GM18907 (cell line): ENCODE data around the gene PRPF19.

ENCODE experiments used
- ATAC-seq: cut with Tn5 transposase; IDR thresholded peaks from one replicate; pipeline ENCODE4 v1.9.1; 2021; ENCODE audit warnings: mild to moderate bottlenecking, moderate library complexity; ENCODE audit not compliant: unreplicated experiment

The PRPF19 gene

DNA sequence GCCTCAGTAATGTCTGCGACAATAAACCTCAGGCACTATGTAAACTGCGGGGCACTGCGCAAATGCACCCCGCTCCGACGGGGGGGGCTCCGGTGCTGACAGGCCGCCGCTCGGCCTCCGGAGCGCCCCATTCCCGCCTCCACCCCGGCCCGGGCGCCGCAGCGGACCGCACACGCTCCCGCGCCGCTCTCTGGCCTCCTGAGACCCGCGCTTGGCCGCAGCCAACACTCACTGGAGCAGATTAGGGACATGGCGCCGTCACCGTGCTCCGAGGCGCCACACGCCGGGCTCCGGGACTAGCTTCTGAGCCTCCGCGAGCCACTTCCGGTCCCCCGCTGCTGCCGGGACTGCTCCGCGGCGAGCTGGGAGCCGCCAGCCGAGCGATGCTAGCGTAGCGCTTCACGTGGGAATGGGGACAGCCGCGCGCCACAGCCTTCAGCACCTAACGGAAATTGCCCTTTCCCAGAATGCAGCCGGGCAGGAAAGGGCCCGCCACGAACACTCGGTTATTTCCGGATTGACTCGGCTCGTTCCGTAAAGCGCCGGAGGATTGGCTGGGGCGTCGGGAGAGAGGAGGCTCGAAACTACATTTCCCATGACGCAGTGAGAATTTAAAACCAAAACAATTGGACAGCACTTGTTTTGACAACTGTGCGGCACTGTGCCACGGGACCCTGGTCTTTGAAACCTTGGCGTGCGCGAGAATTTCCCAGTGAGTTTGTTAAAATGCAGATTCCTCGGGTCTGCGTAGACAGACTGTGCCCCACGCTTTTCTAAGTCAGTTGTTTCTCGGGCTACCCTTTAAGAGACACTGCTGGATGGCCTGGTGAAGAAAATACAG is at the start of gene PRPF19:
TSS of gene PRPF19 (minus strand) at position 454 of the 841 bp plus-strand sequence. CDS start at position 251, 203 bp downstream.
- peak; percentile 79 for ATAC-seq

- no peak for ATAC-seq
These were observed 49.2 kb upstream of the PRPF19 start for GRCh38 chr11:60955571-60955970.

DNA sequence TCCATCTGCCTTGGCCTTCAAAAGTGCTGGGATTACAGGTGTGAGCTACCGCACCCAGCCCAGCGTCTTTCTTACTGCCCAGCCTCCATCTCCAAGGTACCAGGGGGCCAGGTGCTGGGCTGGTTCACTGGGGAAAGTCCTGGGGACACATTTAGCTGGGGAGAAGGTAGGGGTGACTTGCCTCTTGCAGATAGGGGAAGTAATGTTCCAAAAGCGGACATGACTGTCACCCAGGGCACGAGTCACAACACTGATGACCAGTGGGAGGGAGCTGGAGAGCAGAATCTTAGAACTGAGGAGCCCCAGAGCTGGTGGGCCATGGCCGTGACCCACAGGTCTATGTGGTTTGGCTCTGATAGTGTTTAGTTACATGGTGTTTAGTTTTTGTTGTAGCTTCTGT is 48.0 kb upstream of the PRPF19 start:
- no peak for ATAC-seq

DNA sequence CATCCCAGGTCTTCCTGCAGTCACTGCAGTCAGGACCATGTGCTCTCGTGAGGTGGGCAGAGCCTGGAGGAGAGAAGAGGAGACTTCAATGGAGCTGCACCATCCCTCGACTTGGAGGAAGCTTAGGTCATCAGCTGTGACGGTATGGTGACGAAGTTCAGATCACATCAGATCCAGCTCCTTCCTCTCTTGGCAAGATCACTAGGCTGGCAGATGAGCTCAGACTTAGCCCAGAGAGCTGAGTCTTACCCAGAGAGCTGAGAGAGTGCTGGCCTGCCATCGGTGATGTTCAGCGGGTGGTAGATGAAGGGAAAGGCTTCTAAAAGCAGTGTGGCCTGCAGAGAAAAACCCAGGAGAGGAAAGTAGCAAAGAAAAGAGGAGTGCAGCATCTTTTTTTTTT is 47.4 kb upstream of the PRPF19 start:
- ATAC-seq: no peak

DNA sequence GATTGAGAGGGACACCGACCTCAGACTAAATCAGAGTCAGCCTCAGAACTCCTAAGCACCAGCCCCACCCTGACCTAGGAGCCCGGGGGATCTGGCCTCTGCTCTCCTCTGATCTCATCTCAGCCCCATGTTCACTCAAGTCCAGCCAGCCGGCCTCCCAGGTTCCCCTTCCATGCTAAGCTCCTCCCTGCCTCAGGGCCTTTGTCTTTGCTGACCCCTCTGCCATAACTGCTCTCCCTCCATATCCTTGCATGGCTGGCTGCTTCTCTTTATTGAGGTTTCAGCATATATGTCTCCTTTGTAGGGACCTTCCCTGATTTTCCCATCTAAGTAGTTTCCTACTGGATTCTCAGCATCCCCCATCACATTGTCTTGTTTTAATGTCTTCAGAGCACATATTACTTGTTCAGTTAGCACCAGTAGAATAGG is 46.4 kb upstream of the PRPF19 start:
- ATAC-seq: no peak

DNA sequence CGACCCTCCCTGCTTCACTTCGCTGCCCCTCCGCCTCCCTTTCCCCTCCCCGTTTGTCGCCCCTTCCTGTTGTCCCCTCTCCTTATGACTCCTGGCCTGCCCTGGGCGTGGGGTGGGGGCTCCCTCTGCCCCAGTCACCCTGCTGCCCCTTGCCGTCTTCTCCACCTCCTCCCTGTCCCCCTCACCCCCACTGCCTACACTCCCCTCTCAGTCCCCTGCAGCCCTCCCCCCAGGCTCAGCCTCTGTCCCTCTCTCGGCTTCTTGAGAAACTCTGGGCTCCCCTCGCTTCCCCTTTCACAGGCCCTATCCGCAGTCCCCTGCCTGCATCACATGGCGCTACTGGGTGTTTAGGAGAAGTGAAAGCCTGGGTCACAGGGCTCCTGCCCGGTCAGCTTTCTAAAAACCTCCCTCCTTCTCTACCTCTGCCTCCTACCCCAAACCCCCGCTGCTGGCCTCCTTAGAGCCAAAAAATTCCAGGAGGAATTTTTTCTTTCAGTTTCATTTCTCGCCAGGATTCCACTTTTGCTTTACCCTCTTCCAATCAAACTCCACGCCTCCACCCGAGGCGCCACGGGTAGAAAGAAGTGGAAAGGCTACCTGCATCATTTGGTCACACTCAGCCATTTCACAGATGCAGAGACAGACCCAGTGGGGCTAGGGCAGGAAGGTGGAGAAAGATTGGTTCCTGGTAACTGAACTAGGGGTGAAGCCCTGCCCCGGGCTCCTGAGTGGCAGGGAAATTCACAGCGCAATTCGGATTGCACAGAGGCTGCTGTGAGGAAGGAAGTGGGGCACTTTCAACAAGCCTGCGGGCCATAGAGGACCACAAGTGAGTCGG is 45.7 kb upstream of the PRPF19 start, which contains the start of gene SLC15A3:
TSS of gene SLC15A3 (minus strand) at position 273 of the 838 bp plus-strand sequence. CDS start 625 bp downstream, outside the sequence.
- peak; percentile 68 for ATAC-seq

- no peak for ATAC-seq
These were observed 45.2 kb upstream of the PRPF19 start for GRCh38 chr11:60951606-60951903.

GRCh38 chr11:60950933-60951605 is 44.7 kb upstream of the PRPF19 start:
- ATAC-seq: no peak

DNA sequence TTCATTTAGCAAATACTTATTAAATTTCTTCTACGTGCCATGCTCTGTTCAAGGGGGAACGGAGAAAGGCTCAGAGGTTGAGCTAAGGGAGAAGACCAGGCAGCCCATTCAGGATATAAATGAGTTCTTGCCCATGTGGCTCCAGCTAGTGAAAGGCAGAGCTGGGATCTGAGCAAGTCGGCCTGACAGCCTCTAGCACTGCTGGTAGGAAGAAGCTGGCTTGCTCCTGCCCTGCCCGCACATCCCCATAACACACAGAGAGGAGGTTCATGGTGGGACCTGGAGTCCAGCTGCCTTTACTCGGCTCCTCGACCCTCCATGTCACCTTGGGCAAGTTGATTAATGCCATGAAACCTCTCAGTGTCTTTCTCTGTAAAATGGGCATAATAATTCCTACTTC is 43.6 kb upstream of the PRPF19 start:
- no peak for ATAC-seq

- ATAC-seq: no peak
These were observed 41.9 kb upstream of the PRPF19 start for GRCh38 chr11:60948250-60948649.

DNA sequence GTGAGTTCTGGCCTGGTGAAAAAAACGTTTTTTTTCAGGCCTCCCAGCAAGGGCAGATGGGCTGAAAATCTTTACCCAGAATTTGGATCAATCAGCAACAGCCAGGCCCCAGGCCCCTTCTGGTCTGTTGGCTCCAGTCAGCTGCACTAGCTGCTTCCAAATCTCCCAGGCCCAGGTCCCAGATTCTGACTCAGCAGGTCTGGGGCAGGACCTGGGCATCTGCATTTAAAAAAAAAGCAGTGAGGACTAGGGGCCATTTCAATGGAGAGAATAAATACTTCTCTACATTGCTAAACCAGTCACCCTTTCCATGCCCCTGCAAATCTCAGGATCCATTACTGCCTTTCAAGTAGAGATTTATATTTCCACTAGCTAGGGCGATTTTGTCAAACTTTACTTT is 41.3 kb upstream of the PRPF19 start:
- no peak for ATAC-seq

DNA sequence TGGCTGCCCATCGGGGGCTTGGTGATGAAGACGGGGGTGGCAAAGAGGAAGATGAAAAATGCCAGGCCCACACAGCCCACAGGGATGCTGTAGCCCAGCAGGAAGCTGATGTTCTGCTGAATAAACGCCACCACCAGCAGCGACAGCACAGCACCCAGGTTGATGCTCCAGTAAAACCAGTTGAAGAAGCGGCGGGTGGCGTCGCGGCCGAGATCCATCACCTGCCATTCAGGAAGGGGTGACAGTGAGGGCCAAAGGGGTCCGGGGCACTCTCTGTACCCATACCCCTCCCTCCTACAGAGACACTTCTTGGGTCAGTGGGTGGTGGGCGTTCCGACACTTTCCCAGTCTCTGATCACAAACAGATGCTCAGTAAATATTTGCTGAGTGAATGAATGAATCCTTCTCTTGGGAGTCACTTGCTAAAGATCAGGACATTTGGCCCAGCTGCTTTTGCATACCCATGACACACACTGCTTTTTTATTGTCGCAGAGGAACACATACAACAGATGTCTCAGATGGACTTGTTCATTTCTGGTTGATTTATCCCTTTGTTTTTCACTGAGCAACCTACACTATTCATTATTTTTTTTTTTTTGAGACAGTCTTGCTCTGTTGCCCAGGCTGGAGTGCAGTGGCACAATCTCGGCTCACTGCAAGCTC is 40.3 kb upstream of the PRPF19 start:
- no peak for ATAC-seq

DNA sequence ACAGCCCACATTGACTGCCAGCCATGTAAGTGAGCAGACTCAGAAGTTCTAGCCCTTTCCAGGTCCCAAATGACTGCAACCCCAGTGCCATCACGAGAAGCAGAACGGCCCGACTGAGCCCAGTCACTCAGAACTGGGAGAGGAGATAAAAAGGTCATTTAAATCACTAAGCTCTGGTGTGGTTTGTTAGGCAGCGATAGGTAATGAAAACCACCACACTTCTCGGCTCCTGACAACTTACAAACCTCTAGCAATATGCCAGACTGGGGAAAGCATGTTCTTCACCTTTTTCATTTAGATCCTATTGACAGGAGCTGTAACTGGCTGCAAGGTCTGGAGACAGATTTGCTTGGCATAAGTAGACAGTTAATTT is 38.9 kb upstream of the PRPF19 start:
- no peak for ATAC-seq

DNA sequence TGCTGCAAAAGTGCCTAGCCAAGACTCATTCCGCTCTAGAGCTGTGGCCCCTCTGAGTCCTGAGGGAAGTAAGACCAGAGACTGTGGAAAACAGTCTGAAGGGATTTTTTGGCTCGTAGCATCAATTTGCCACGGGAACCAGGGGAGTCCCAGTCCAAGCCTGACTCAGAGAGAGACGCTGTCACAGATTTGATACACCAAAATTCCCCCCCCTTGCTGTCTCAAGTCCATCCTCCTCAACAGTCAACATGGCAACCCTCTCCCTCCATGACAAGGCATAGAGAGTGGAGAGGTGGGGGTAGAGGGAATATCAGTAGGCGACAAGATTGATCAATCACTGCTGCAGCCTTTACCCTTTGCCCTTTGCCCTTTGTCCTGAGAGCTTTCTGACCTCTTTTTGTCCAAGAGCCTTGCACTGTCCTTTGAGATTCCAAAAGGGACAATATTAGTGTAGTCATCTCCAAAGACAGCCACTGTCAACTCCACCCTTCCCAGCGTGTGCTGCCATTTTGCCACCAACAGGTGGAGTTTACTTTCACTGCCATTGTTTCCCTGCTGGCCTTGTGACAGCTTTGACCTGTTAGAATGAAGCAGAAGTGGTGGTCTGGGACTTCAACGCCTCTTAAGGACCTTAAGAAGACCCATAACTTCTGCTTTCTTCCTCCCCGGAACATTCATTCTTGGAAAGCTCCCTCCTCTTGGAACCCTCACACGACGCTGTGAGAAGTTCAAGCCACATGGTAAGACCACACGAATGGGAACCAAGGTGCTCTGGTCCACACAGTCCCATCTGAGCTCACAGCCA is 38.3 kb upstream of the PRPF19 start:
- no peak for ATAC-seq

GRCh38 chr11:60942970-60943565 is 36.7 kb upstream of the PRPF19 start:
- ATAC-seq: no peak

DNA sequence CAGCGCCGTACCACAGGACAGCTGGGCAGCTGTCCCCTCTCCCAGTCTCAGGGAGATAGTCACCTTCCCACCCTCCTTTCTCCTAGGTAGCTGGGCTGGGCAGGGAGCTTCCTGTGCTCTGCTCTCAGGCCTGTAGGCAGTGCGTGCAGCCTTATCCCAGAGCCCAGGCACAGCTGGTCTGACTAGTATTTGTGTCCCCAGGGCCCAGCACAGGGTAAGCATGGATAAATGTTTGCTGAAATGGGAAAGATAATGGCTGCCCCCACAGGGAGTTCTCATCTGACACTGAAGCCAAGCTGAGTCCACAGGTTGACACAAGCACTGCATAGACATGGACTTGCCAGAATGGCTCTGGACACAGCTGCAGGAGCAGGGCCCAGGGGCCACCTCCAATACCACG is 35.8 kb upstream of the PRPF19 start:
- no peak for ATAC-seq

- ATAC-seq: no peak
These were observed 35.2 kb upstream of the PRPF19 start for GRCh38 chr11:60941371-60942119.

- ATAC-seq: no peak
These were observed 33.5 kb upstream of the PRPF19 start for GRCh38 chr11:60939855-60940254.

DNA sequence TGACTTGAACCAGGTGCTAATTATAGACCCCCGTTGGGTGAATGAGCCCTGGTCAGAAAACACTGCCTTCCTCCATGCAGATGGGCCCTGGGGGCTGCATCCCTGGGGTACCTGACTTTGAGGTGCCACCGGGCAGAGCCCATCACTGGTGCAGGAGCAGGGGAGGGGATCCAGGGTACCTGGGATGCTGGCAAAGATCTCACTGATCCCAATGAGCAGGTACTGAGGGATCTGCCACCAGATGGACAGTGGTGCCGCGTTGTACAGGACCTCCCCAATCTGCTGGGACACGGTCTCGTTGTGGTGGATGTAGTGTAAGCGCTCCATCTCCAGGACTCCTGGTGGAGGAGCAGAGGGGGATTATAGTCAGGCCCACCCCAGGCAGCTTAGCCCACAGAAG is 32.9 kb upstream of the PRPF19 start:
- ATAC-seq: no peak
